Spleen (tissue), 11 donors: Measurements from ENCODE around the gene FILIP1. TPM values are rescaled to one million over a fixed set of nuclear protein-coding genes. Genes with fewer than 3 reads are reported as not detected.
A peak's percentile ranks its signal among the peaks of the same experiment; 100 is the strongest.

Experiments
- DNase-seq: peaks from one replicate; pipeline ENCODE4 v3.0.0-alpha.2; 2020
- H3K27ac ChIP-seq, 8 donors: fragments of 200-600 bp; sonication (generic) in 7 of 8; 1 replicate in 4 of 8; 2 replicates in 4 of 8; pipeline versions ENCODE4 v1.5.0 to v1.8.0; 2016 to 2021; ENCODE audit warnings: inconsistent platforms in 4 of 8, mild to moderate bottlenecking in 4 of 8, moderate library complexity in 1 of 8
- H3K27me3 ChIP-seq, 7 donors: fragments of 200-600 bp; sonication (generic) in 6 of 7; replicated peaks in 1 of 7; 1 replicate in 4 of 7; 2 replicates in 3 of 7; pipeline versions ENCODE4 v1.5.0 to v1.8.0; 2016 to 2021; ENCODE audit warnings: inconsistent platforms in 3 of 7, mild to moderate bottlenecking in 1 of 7
- H3K36me3 ChIP-seq, 6 donors: fragments of 200-600 bp; sonication (generic) in 5 of 6; 1 replicate in 4 of 6; 2 replicates in 2 of 6; pipeline versions ENCODE4 v1.5.0 to v1.8.0; 2016 to 2021; ENCODE audit warnings: inconsistent platforms in 2 of 6
- H3K4me1 ChIP-seq, 6 donors: fragments of 200-600 bp; sonication (generic) in 5 of 6; 1 replicate in 3 of 6; 2 replicates in 3 of 6; pipeline versions ENCODE4 v1.5.0 to v1.8.0; 2016 to 2021; ENCODE audit warnings: inconsistent platforms in 3 of 6
- H3K4me3 ChIP-seq, 8 donors: fragments of 200-600 bp; sonication (generic) in 7 of 8; 1 replicate in 4 of 8; 2 replicates in 4 of 8; pipeline versions ENCODE4 v1.5.0 to v1.8.0; 2016 to 2021; ENCODE audit warnings: inconsistent platforms in 4 of 8, mild to moderate bottlenecking in 4 of 8, moderate library complexity in 2 of 8
- H3K9me3 ChIP-seq, 8 donors: fragments of 200-600 bp; sonication (generic) in 7 of 8; 1 replicate in 4 of 8; 2 replicates in 4 of 8; pipeline versions ENCODE4 v1.5.0 to v1.8.0; 2016 to 2021; ENCODE audit warnings: inconsistent platforms in 4 of 8
- CTCF ChIP-seq, 11 experiments: fragments of 200-600 bp in 7 of 11; fragments of 450-650 bp in 4 of 11; sonication (generic) in 4 of 11; IDR thresholded peaks in 8 of 11; conservative IDR thresholded peaks in 3 of 11; 1 replicate in 7 of 11; 2 replicates in 4 of 11; pipeline versions ENCODE4 v1.4.0 to v1.8.0; 2016 to 2021; ENCODE audit warnings: antibody characterized with exemption in 11 of 11, inconsistent platforms in 4 of 11, mild to moderate bottlenecking in 1 of 11
- POLR2A ChIP-seq, 3 donors: fragments of 450-650 bp; IDR thresholded peaks; one replicate each; pipeline ENCODE4 v1.5.1; 2017; ENCODE audit warnings: antibody characterized with exemption in 3 of 3, mild to moderate bottlenecking in 1 of 3
- POLR2AphosphoS5 ChIP-seq, 3 donors: sonication (generic); formaldehyde crosslinking; IDR thresholded peaks; one replicate each; pipeline ENCODE4 v1.5.1; 2017; ENCODE audit warnings: antibody characterized with exemption in 3 of 3
- WGBS, 5 donors: extraction: QIAGEN DNeasy Blood & Tissue Kit in 3 of 5; methylation state at CpG; one replicate each; pipeline versions ENCODE4 v1.1.5 to v1.1.7; 2013 to 2018; 5-methylcytosine and 5-hydroxymethylcytosine counted together
- intact Hi-C: fragments of 100-400 bp; cut with DNase I; formaldehyde crosslinking; loops from one replicate; pipeline ENCODE4 v1.15.0; 2023; ENCODE audit warnings: low total_unique reads
- polyA plus RNA-seq, 3 donors: library from polyadenylated mRNA; stranded (reverse); fragments of 200-250 nt; gene quantifications; one replicate each; pipeline ENCODE4 v1.2.1, GENCODE V29; 2013
- total RNA-seq, 7 donors: library from RNA; depleted of rRNA in 3 of 7; stranded (reverse); fragments of >200 nt in 3 of 7; fragmentation: NEBNext Ultra II Directional in 4 of 7; extraction: Animal tissue kit (Norgen Biotek cat#: 25700) in 4 of 7; gene quantifications; one replicate each; pipeline versions ENCODE4 v1.1.0 to v1.2.1, GENCODE V29; 2016 to 2021
- donor health status: healthy with polysubstance abuse.
- donor health status: DM: no; HTN: no; CAD: no; lungs with moderate emphysema.
- donor health status: DM: no; HTN: no; CAD: no.
- donor health status: Bipolar disorder and iron deficiency.
- donor health status: healthy.
- donor health status: DM: no; HTN: no; CAD: no.
- donor health status: DM: yes; HTN: yes; CAD: no.

The FILIP1 gene
- total and polyA plus RNA-seq, 10 donors = 0.11 to 0.59 (median 0.38) TPM

GRCh38 chr6:75351570-75351969 lies 142.0 kb downstream of the FILIP1 start:
- Histone ChIP-seq H3K9me3 (no peaks in the 10 kb centered on the region), H3K4me1 (peaks cover 0 to 10% (median 0%) of the 10 kb centered on the region in 6 donors), H3K4me3 (no peak overlapping the region), H3K27ac (no peak overlapping the region), H3K36me3 (no peaks in the 10 kb centered on the region), H3K27me3 (peaks cover 0 to 31% (median 0%) of the 10 kb centered on the region in 7 donors)
- intact Hi-C loops = no loop called here
- 84 to 98% (median 89%) methylated on average over 2 of the region's 2 CpGs for WGBS, 5 donors
- TF ChIP-seq POLR2AphosphoS5 (IDR thresholded peaks at IDR 0.05) = no peak
- no peak for TF ChIP-seq POLR2A (IDR thresholded peaks at IDR 0.05)
- no peak for TF ChIP-seq CTCF (IDR thresholded peaks at IDR 0.05 in 8 of 11, conservative IDR thresholded peaks at IDR 0.05 in 3 of 11)
- no peak for DNase-seq

GRCh38 chr6:75350808-75351207 lies 142.8 kb downstream of the FILIP1 start:
- Histone ChIP-seq H3K27ac (no peak overlapping the region), H3K36me3 (no peaks in the 10 kb centered on the region), H3K9me3 (no peaks in the 10 kb centered on the region), H3K4me3 (no peak overlapping the region), H3K4me1 (peaks cover 0 to 10% (median 0%) of the 10 kb centered on the region in 6 donors), H3K27me3 (peaks cover 0 to 31% (median 0%) of the 10 kb centered on the region in 7 donors)
- no peak for DNase-seq
- intact Hi-C loops = no loop called here
- TF ChIP-seq POLR2A (IDR thresholded peaks at IDR 0.05) (no peak), CTCF (IDR thresholded peaks at IDR 0.05 in 8 of 11, conservative IDR thresholded peaks at IDR 0.05 in 3 of 11) (no peak), POLR2AphosphoS5 (IDR thresholded peaks at IDR 0.05) (no peak)
- WGBS, 5 donors = 89 to 96% (median 91%) methylated on average over 6 of the region's 6 CpGs

- TF ChIP-seq POLR2AphosphoS5 (IDR thresholded peaks at IDR 0.05) = no peak
- no peak for TF ChIP-seq POLR2A (IDR thresholded peaks at IDR 0.05)
- no peak for TF ChIP-seq CTCF (IDR thresholded peaks at IDR 0.05 in 8 of 11, conservative IDR thresholded peaks at IDR 0.05 in 3 of 11)
- Histone ChIP-seq H3K27ac (no peak overlapping the region), H3K4me3 (peak overlapping the region in 1 of 8 donors; percentile 50), H3K36me3 (no peaks in the 10 kb centered on the region), H3K4me1 (peaks cover 0 to 10% (median 0%) of the 10 kb centered on the region in 6 donors), H3K27me3 (peaks cover 0 to 31% (median 0%) of the 10 kb centered on the region in 7 donors), H3K9me3 (no peaks in the 10 kb centered on the region)
- no peak for DNase-seq
- intact Hi-C loops = no loop called here
- whole genome bisulfite sequencing, 5 donors = 48 to 63% (median 50%) methylated on average over 3 of the region's 3 CpGs
Measured at GRCh38 chr6:75350156-75350555, 143.4 kb downstream of the FILIP1 start.

- 5 to 10% (median 7%) methylated on average over 24 of the region's 24 CpGs for WGBS, 5 donors
- H3K27ac ChIP-seq = no peak overlapping the region
- peak overlapping the region in 3 of 8 donors; percentile 0 to 50 (median 26) for H3K4me3 ChIP-seq
- DNase-seq = no peak
- intact Hi-C loops = no loop called here
- peaks cover 0 to 10% (median 0%) of the 10 kb centered on the region in 6 donors for H3K4me1 ChIP-seq
- TF ChIP-seq CTCF (IDR thresholded peaks at IDR 0.05 in 8 of 11, conservative IDR thresholded peaks at IDR 0.05 in 3 of 11) (no peak), POLR2AphosphoS5 (IDR thresholded peaks at IDR 0.05) (no peak), POLR2A (IDR thresholded peaks at IDR 0.05) (no peak)
- no peaks in the 10 kb centered on the region for H3K9me3 ChIP-seq
- peaks cover 0 to 31% (median 0%) of the 10 kb centered on the region in 7 donors for H3K27me3 ChIP-seq
- no peaks in the 10 kb centered on the region for H3K36me3 ChIP-seq
Measured at GRCh38 chr6:75349262-75349984, 144.2 kb downstream of the FILIP1 start.
